SU-DHL-6 (cell line): ENCODE data around the gene MINK1.

ENCODE experiments used
- EZH2phosphoT487 ChIP-seq: fragments of 200-600 bp; sonication (generic), shearing (Covaris generic); conservative IDR thresholded peaks from 2 replicates; pipeline ENCODE4 v1.6.1; 2018; ENCODE audit warnings: mild to moderate bottlenecking, antibody characterized with exemption, low read length, moderate library complexity, mixed read lengths
- TF ChIP-seq, protein P1 (sequence below): fragments of 200-600 bp; sonication (generic); IDR thresholded peaks from one replicate; pipeline ENCODE4 v1.5.1; 2017; ENCODE audit warnings: antibody characterized with exemption, mild to moderate bottlenecking, low read length, moderate library complexity; ENCODE audit not compliant: insufficient read depth, poor library complexity, severe bottlenecking

DNA sequence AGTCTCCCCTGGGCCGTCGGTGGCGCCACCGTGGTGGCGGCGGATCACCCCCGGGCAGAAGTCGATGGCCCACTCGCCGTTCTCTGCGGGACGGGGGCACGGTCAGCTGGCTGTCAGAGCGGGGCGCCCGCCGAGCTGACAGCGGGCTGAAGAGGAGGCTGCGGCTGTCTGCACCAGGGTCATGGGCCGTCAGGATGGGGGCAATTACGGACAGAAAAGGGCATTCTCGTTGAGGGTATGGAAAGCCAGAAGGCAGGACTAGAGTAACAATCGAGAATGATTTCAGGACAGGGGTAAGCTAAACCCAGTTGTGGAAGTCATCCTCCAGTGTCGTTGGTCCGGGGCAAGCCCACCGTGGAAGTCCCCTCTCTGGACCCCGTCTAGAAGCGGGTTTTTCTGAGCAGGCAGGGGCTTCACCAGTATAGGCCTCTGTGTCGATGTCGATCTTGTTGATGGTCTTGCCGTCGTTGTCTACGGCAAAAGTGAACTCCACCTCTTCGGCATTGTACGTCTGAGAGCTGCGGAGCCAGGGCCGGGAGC, 68.0 kb downstream of the MINK1 start:
- TF ChIP-seq, protein P1, sequence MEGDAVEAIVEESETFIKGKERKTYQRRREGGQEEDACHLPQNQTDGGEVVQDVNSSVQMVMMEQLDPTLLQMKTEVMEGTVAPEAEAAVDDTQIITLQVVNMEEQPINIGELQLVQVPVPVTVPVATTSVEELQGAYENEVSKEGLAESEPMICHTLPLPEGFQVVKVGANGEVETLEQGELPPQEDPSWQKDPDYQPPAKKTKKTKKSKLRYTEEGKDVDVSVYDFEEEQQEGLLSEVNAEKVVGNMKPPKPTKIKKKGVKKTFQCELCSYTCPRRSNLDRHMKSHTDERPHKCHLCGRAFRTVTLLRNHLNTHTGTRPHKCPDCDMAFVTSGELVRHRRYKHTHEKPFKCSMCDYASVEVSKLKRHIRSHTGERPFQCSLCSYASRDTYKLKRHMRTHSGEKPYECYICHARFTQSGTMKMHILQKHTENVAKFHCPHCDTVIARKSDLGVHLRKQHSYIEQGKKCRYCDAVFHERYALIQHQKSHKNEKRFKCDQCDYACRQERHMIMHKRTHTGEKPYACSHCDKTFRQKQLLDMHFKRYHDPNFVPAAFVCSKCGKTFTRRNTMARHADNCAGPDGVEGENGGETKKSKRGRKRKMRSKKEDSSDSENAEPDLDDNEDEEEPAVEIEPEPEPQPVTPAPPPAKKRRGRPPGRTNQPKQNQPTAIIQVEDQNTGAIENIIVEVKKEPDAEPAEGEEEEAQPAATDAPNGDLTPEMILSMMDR, result no peak
- no peak for TF ChIP-seq EZH2phosphoT487
